HUES64 (cell line): Measurements from ENCODE around the gene TUBG1.
"Not testable (repeated sequence)": the region's sequence is repeated elsewhere in the genome, so short reads cannot be mapped to it uniquely, and the experiment has no call there.

Experiments used
- H3K27ac ChIP-seq: 2 replicates; pipeline ENCODE4 v1.7.0; 2013; ENCODE audit warnings: low read depth, low read length, inconsistent platforms
- H3K27me3 ChIP-seq: 2 replicates; pipeline ENCODE4 v1.6.1; 2013; ENCODE audit warnings: mild to moderate bottlenecking, low read length; ENCODE audit not compliant: insufficient read depth
- H3K36me3 ChIP-seq: 2 replicates; pipeline ENCODE4 v1.6.1; 2013; ENCODE audit warnings: mild to moderate bottlenecking, low read length; ENCODE audit not compliant: insufficient read depth
- H3K4me1 ChIP-seq: 2 replicates; pipeline ENCODE4 v1.6.1; 2013; ENCODE audit warnings: mild to moderate bottlenecking, low read length, moderate library complexity; ENCODE audit not compliant: insufficient read depth
- H3K4me3 ChIP-seq: 2 replicates; pipeline ENCODE4 v1.5.1; 2013; ENCODE audit warnings: mild to moderate bottlenecking, low read length, moderate library complexity
- H3K9ac ChIP-seq: 2 replicates; pipeline ENCODE4 v1.6.1; 2013; ENCODE audit warnings: mild to moderate bottlenecking, low read depth, low read length
- H3K9me3 ChIP-seq: 2 replicates; pipeline ENCODE4 v1.6.1; 2013; ENCODE audit warnings: low read depth, low read length; ENCODE audit not compliant: insufficient read depth
- WGBS: fragments of 150-250, 120-280 bp; methylation state at CpG from one replicate; pipeline ENCODE4 v1.1.7; 2013; ENCODE audit warnings: missing lambda C conversion rate; 5-methylcytosine and 5-hydroxymethylcytosine counted together

TUBG1 gene

GRCh38 chr17:42609814-42610801 lies 625 bp downstream of the TUBG1 start:
- H3K27ac ChIP-seq = peak overlapping the region; percentile 78
- 16% methylated on average over 33 of the region's 42 CpGs for whole genome bisulfite sequencing
- not testable (repeated sequence) for H3K9me3 ChIP-seq

GRCh38 chr17:42612013-42612412 lies 2.5 kb downstream of the TUBG1 start:
- Histone ChIP-seq H3K9ac (no peak overlapping the region), H3K27ac (no peak overlapping the region), H3K36me3 (peaks cover 48% of the 10 kb centered on the region), H3K4me1 (peaks cover 11% of the 10 kb centered on the region), H3K9me3 (no peaks in the 10 kb centered on the region), H3K4me3 (no peak overlapping the region), H3K27me3 (no peaks in the 10 kb centered on the region)
- 93% methylated on average over 4 of the region's 4 CpGs for WGBS

More at GRCh38 chr17:42609814-42610801, 625 bp downstream of the TUBG1 start:
- peaks cover 39% of the 10 kb centered on the region for H3K36me3 ChIP-seq
- H3K9ac ChIP-seq = peak overlapping the region; percentile 86
- peaks cover 11% of the 10 kb centered on the region for H3K4me1 ChIP-seq
- peak overlapping the region; percentile 93 for H3K4me3 ChIP-seq
- not testable (repeated sequence) for H3K27me3 ChIP-seq

DNA sequence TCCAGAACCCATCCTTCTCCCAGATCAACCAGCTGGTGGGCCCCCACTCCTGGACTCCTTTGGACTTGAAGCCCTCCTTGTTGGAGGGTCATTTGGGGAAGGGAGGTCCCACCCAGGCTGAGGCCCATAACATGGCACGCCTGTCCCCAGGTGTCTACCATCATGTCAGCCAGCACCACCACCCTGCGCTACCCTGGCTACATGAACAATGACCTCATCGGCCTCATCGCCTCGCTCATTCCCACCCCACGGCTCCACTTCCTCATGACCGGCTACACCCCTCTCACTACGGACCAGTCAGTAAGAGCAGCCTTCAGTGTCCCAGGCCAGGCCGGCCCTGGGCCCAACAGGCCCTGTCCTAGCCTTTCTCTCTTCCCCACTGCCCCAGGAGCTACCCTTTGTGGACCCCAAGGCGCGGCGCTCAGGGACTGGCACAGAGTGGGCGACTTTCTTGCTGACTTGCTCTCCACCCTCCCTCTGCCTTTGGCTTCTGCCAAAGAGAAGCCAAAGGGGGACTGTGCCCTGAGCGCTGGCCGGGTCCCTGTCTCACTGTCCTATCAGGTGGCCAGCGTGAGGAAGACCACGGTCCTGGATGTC lies 4.3 kb downstream of the TUBG1 start:
- H3K36me3 ChIP-seq = peaks cover 48% of the 10 kb centered on the region

DNA sequence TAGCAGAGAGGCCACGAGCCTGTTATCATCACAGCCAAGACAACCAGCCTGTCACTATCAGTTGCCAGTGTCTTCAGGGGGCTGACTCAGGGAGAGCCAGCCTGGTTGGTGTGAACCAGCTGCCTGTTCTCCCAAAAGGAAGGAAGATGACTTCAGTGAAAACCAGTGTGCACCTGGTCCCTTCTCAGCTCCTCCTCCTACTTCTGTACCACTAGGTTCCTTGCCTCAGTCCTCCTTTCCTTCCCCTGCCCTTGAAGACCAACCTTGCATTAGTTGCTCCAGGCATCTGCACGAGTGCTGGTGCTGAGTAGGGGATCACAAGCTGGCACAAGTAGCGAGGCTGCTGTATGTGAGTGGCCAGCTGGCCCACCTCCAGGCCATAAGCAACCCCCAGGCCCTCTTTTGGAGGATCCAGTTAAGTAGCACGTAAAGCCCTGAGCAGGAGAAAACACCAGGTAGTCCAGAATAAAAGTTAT lies 8.5 kb downstream of the TUBG1 start:
- no peak overlapping the region for H3K27ac ChIP-seq
- H3K4me3 ChIP-seq = no peak overlapping the region
- H3K9ac ChIP-seq = no peak overlapping the region

More for the DNA sequence above, 4.3 kb downstream of the TUBG1 start:
- H3K4me3 ChIP-seq = no peak overlapping the region
- no peak overlapping the region for H3K9ac ChIP-seq
- H3K4me1 ChIP-seq = peaks cover 6% of the 10 kb centered on the region
- H3K27me3 ChIP-seq = no peaks in the 10 kb centered on the region
- no peak overlapping the region for H3K27ac ChIP-seq
- no peaks in the 10 kb centered on the region for H3K9me3 ChIP-seq
- 96% methylated on average over 16 of the region's 17 CpGs for WGBS

GRCh38 chr17:42618442-42619150 lies 9.1 kb downstream of the TUBG1 start:
- Histone ChIP-seq H3K9me3 (no peaks in the 10 kb centered on the region), H3K4me1 (peaks cover 5% of the 10 kb centered on the region), H3K36me3 (peaks cover 24% of the 10 kb centered on the region), H3K9ac (no peak overlapping the region), H3K4me3 (no peak overlapping the region), H3K27ac (no peak overlapping the region), H3K27me3 (no peaks in the 10 kb centered on the region)
- 74% methylated on average over 9 of the region's 9 CpGs for WGBS

More for the DNA sequence above, 8.5 kb downstream of the TUBG1 start:
- peaks cover 30% of the 10 kb centered on the region for H3K36me3 ChIP-seq
- H3K4me1 ChIP-seq = peaks cover 5% of the 10 kb centered on the region
- H3K27me3 ChIP-seq = no peaks in the 10 kb centered on the region
- 85% methylated on average over 4 of the region's 4 CpGs for WGBS
- no peaks in the 10 kb centered on the region for H3K9me3 ChIP-seq

- not testable (repeated sequence) for H3K27ac ChIP-seq, H3K36me3 ChIP-seq, H3K9ac ChIP-seq, H3K4me3 ChIP-seq, H3K9me3 ChIP-seq, H3K27me3 ChIP-seq, H3K4me1 ChIP-seq
- 81% methylated on average over 3 of the region's 3 CpGs for WGBS
These were observed 12.5 kb downstream of the TUBG1 start for GRCh38 chr17:42621987-42622386.

DNA sequence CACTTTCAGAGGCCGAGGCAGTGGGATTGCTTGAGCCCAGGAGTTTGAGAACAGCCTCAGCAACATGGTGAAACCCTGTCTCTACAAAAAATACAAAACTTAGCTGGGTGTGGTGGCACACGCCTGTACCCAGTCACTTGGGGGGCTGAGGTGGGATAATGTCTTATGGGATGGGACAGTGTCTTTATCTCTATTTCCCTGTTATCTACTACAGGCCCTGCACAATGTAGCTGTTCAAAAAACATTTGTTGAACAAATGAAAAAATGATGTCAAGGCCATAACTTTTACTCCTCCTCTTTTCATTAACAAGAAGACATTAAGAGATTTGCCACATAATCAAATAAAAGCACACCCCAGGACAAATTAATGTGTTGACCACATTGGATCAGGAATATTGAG lies 13.8 kb downstream of the TUBG1 start:
- Histone ChIP-seq H3K27me3 (no peaks in the 10 kb centered on the region), H3K9ac (no peak overlapping the region), H3K27ac (no peak overlapping the region), H3K4me3 (no peak overlapping the region), H3K4me1 (peaks cover 5% of the 10 kb centered on the region), H3K9me3 (no peaks in the 10 kb centered on the region), H3K36me3 (no peaks in the 10 kb centered on the region)
- whole genome bisulfite sequencing = 84% methylated on average over 1 of the region's 2 CpGs

- 93% methylated on average over 7 of the region's 7 CpGs for whole genome bisulfite sequencing
- Histone ChIP-seq H3K4me1 (peaks cover 1% of the 10 kb centered on the region; the same call in 1 of the 2 replicates), H3K4me3 (no peak overlapping the region)
These were observed 14.5 kb downstream of the TUBG1 start for GRCh38 chr17:42623732-42624596.

DNA sequence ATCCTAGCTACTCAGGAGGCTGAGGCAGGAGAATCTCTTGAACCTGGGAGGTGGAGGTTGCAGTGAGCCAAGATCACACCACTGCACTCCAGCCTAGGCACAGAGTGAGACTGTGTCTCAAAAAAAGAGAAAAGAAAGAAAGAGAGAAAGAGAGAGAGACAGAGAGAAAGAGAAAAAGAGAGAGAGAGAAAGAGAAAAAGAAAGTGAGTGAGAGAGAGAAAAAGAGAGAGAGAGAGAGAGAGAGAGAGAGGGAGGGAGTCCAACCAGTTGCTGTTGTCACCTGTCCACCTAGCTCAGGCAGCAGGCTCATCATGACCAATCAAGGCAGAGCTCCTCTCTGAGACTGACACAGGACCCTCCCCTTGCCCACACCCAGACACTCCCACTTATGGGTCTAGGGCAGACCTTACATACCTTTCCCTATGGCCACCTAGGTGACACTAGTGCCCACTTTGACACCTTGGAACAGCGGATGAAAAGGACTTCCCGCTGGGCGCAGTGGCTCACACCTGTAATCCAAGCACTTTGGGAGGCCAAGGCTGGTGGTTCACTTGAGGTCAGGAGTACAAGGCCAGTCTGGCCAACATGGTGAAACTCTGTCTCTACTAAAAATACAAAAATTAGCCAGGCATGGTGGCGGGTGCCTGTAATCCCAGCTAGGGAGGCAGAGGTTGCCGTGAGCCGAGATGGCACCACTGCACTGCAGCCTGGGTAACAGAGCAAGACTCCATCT lies 17.7 kb downstream of the TUBG1 start:
- not testable (repeated sequence) for H3K4me3 ChIP-seq, H3K9ac ChIP-seq, H3K9me3 ChIP-seq, H3K4me1 ChIP-seq, H3K36me3 ChIP-seq, H3K27me3 ChIP-seq, H3K27ac ChIP-seq
- WGBS = 87% methylated on average over 6 of the region's 6 CpGs

More at GRCh38 chr17:42623732-42624596, 14.5 kb downstream of the TUBG1 start:
- Histone ChIP-seq H3K9me3 (no peaks in the 10 kb centered on the region), H3K27me3 (no peaks in the 10 kb centered on the region), H3K36me3 (no peaks in the 10 kb centered on the region), H3K27ac (no peak overlapping the region), H3K9ac (no peak overlapping the region)
